GM19452 (cell line): ENCODE results near the gene TEN1.
"Not testable (repeated sequence)": the region's sequence is repeated elsewhere in the genome, so short reads cannot be mapped to it uniquely, and the experiment has no call there.

Experiments used
- ATAC-seq: cut with Tn5 transposase; IDR thresholded peaks from one replicate; pipeline ENCODE4 v1.9.1; 2021; ENCODE audit not compliant: unreplicated experiment

The TEN1 gene

GRCh38 chr17:76024353-76024752 lies 45.3 kb downstream of the TEN1 start:
- no peak for ATAC-seq

DNA sequence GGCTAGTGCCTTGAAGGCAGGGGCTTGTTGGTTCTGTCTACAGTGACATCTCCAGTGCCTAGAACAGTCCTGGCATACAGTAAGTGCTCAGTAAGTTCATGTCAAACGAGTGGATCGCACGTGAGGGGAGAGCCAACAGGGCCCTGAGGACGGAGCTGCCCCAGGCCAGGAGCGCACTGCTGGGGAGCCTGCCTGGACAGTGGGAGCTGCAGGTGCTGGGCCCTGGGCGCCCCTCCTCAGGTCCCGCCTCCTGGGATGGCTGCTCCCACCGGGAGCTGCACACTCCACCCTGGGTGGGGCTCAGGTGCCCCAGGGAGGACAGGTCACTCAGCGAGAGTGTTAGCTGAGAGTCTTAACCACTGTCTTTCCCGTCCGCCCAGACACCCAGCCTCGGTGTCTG lies 46.3 kb downstream of the TEN1 start:
- no peak for ATAC-seq

DNA sequence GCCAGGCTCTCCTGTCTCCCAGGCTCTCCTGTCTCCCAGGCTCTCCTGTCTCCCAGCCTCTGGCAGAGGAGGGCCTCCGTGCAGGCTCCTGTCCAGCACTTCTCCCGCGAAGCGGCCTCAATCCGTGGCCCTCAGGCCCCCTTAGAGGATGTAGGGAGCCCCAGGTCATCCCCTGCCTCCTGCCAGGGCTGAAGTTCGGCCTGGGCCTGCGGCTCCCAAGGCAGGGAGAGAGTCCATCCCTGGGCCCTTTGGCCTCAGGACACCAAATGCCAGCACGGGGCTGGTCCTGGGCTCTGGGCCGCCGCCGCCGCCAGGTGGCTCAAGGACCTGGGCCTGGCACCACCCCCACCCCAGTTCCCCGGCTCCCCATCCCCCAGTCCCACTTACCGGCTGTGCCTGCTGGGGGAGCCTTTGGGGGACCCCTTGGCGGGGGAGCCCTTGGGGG lies 47.7 kb downstream of the TEN1 start:
- ATAC-seq: no peak

GRCh38 chr17:76027159-76027839 lies 48.3 kb downstream of the TEN1 start, which contains the start of gene EVPL:
EVPL (minus strand) TSS chr17:76027306; CDS start chr17:76027198, 108 bp downstream.
- ATAC-seq: no peak

GRCh38 chr17:76032073-76032779 lies 53.2 kb downstream of the TEN1 start:
- ATAC-seq: no peak

DNA sequence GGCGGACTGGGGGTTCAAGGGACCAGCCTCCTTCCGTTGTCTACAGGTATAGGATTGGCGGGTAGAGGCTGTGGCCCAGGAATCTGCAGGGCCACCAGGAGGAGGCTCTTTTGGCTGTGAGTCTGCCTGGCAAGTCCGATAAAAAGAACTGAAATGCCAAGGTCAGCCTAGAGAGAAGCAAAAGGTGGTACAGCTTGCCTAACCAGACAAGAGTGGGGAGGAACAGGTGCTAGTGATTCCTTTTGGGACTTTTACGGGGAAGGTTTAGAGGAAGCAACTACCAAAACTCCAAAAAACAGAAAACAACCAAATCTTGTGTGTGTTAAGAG lies 53.7 kb downstream of the TEN1 start:
- no peak for ATAC-seq

GRCh38 chr17:76033139-76033538 lies 54.1 kb downstream of the TEN1 start:
- no peak for ATAC-seq

DNA sequence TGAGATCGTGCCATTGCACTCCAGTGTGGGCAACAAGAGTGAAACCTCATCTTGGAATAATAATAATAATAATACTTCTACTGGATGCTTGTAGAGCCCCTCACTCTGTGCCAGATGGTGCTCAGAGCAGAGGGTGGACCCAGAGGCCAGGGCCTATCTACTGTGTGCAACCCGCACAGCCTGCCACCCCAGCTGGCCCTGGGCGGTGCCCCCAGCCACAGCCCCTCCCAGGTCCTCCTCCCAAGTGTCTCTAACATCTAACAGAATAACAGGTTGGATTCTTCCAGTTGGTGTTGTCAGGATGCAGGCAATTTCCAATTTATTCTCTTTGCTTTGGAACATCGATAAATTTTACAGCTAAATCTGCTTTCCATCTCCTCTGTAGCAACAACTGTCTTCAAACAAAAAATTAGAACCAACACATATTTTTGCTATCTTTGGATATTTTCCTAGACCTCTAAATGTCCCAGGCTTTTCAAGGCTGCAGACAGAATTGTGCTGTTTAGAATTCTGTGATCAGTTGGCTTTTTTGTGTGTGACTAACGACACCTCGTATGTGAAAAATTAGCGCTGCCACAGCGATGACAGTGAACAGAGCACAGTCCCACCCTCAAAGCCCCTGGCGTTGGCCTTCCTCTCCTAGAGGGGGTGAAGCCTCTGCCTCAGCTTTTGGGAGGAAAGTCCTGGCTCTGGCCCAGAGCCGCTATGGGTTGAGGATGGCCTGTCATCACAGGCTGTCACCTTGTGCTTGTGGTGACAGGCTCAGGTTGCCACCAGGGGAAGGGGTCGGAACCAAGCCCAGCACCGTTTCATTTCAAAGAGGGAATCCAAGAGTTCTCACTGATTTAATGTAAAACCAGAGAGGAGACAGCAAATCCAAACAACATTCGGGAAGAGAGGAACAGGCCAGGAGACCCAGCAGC lies 55.6 kb downstream of the TEN1 start:
- ATAC-seq: no peak

DNA sequence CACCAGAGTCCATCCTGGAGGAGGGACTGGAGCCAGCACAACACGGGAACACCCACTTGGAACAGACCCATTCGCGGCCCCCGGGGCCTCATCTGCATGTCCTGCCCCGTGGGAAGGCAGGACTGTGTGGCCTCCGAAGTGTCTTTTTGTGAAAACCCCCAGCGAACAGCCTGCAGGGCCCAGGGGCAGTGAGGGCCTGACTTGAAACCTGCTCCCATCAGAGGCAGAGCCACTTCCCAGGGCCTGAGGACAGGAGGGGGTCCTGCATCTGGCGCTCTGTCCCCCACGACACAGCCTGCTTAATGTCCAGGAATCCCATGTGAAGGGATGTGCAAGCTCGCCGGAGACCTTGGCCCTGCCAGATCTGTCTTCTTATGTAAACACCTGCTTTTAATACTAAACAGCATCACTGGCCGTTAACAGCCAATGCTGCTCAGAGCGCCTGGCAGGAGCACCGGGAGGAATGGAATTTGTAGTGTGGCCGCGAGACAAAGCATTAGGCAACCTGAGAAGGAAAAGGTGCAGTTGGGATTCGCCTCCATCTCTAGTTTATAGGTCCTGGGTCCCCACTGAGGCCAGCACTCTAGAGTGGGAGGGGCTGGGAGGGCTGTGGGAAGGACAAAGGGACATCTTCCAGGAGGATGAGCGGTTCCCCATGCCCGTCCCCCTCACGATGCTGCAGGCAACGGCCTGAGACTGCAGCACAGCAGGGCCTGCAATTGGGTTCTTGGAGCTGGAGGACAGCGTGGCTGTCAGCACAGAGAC lies 57.6 kb downstream of the TEN1 start:
- ATAC-seq: no peak

- no peak for ATAC-seq
Observed at GRCh38 chr17:76038050-76038449, 59.0 kb downstream of the TEN1 start.

DNA sequence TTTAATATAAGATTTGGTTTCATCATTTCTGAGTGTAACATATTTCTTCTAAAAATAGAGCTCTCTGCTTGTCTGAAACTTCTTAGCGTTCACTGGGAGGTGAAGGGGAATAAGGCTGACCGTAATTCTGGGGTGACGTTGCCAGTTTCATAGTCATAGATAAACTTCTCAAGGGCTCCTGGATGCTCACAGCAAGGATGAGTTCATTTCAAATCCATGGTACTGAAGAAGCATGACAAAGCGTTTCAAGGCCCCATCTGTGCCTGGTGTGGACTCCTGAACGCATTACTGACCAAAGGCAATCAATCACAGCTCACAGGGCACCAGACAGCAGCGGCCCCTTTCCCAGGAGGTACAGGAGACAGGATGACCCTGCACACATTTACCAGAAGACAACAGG lies 60.1 kb downstream of the TEN1 start:
- ATAC-seq: no peak

DNA sequence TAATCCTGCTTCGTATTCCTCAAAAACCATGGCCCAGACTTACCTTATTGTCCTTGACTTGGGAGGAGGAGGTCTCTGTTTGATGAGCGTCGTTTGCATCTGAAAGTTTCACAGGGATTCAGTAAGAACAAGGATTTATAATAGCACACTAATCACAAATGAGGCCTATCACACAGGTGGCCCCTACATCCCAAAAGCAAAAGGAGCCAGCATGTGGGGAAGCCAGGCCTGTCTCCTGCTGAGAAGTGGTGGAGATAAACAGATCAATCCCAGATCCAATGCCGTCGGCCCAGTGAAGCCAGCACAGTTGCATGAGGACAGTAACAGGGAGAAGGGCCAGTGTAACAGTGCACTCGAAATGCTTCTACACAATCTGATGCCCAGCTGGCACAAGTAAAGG lies 61.3 kb downstream of the TEN1 start:
- ATAC-seq: no peak

DNA sequence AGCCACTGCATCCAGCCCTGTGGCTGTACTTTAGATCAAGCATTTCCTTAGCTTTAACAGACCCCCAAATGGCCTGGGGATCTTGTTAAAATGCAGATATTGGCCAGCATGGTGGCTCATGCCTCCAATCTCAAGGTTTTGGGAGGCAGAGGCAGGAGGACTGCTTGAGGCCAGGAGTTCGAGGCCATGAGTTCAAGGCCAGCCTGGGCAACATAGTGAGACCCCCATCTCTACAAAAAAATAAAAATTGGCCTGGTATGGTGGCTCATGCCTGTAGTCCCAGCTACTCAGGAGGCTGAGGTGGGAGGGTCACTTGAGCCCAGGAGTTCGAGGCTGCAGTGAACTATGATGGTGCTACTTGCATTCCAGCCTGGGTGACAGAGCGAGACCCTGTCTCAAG lies 63.8 kb downstream of the TEN1 start:
- not testable (repeated sequence) for ATAC-seq

- ATAC-seq: not testable (repeated sequence)
Observed at GRCh38 chr17:76044475-76045007, 65.5 kb downstream of the TEN1 start.

GRCh38 chr17:76046064-76046463 lies 67.0 kb downstream of the TEN1 start:
- no peak for ATAC-seq

- no peak for ATAC-seq
Observed at GRCh38 chr17:76048025-76048605, 69.1 kb downstream of the TEN1 start.

GRCh38 chr17:76048711-76049110 lies 69.7 kb downstream of the TEN1 start:
- ATAC-seq: no peak

DNA sequence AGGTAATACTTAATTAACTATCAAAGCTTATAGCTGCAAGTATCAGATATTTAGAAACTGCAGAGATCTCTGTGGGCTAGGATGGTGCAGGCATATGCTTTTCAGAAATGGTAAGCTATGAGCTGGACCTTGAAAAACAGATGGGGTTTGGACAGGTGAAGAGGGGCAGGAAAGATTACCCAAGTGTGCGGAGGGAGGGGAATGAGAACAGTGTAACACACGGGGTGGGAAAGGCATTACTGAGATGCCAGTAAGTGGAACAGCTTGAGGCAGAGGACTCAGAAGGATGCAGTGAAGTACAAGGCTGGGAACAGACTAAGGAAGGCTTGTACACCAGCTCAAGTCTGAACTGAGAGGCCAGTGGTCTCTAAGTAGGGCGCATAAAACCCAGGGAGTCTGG lies 70.2 kb downstream of the TEN1 start:
- no peak for ATAC-seq

GRCh38 chr17:76049836-76050537 lies 70.9 kb downstream of the TEN1 start:
- no peak for ATAC-seq
